Caco-2 (cell line): Measurements from ENCODE around the gene STK17A. TPM values are rescaled to one million over a fixed set of nuclear protein-coding genes. Genes with fewer than 3 reads are reported as not detected.

Experiments
- BruUV-seq: library from RNA; stranded (reverse); fragments of 400-500 nt; replicated peaks from 2 replicates; lab custom pipeline; 2021; lab: Mats Ljungman, UMichigan
- CTCF ChIA-PET: fragments of 300-600 bp; sonication (Branson Sonifier 250); formaldehyde crosslinking; loops from one replicate; lab custom pipeline; 2022; ENCODE audit warnings: antibody characterized with exemption; lab: Charles Lee
- POLR2A ChIA-PET: fragments of 300-600 bp; sonication (Branson Sonifier 250); formaldehyde crosslinking; loops from one replicate; lab custom pipeline; 2022; ENCODE audit warnings: antibody characterized with exemption; lab: Charles Lee
- DNase-seq, 2 experiments: peaks; one replicate each; pipeline versions ENCODE4 v3.0.0 to v3.0.0-alpha.2; 2020 to 2022
- H3K27me3 ChIP-seq: replicated peaks from 2 replicates; pipeline ENCODE4 v1.6.0; 2011; ENCODE audit warnings: low read length; ENCODE audit not compliant: control insufficient read depth, insufficient read depth
- H3K36me3 ChIP-seq: 2 replicates; pipeline ENCODE4 v1.5.1; 2011; ENCODE audit warnings: low read length; ENCODE audit not compliant: control insufficient read depth, insufficient read depth
- H3K4me1 ChIP-seq: fragments of 250-450 bp; sonication (Bioruptor Pico); 2 replicates; pipeline ENCODE4 v1.5.1; 2020; ENCODE audit warnings: mild to moderate bottlenecking
- H3K4me3 ChIP-seq: 2 replicates; pipeline ENCODE4 v1.5.1; 2011; ENCODE audit warnings: low read depth, mild to moderate bottlenecking, control low read depth, low read length
- H3K9me3 ChIP-seq: fragments of 250-450 bp; sonication (Bioruptor Pico); 2 replicates; pipeline ENCODE4 v1.5.1; 2020; ENCODE audit warnings: mild to moderate bottlenecking, moderate library complexity
- H3K27ac Mint-ChIP-seq: one replicate; pipeline ENCODE4 v1.8.0; 2022; ENCODE audit warnings: mixed read lengths; ENCODE audit not compliant: unreplicated experiment
- H3K27me3 Mint-ChIP-seq: one replicate; pipeline ENCODE4 v1.8.0; 2022; ENCODE audit warnings: mixed read lengths; ENCODE audit not compliant: insufficient read depth, unreplicated experiment
- H3K36me3 Mint-ChIP-seq: one replicate; pipeline ENCODE4 v1.8.0; 2022; ENCODE audit warnings: mild to moderate bottlenecking, mixed read lengths; ENCODE audit not compliant: insufficient read depth, unreplicated experiment
- H3K4me1 Mint-ChIP-seq: one replicate; pipeline ENCODE4 v1.8.0; 2022; ENCODE audit warnings: low read depth, mixed read lengths; ENCODE audit not compliant: unreplicated experiment
- H3K4me3 Mint-ChIP-seq: one replicate; pipeline ENCODE4 v1.8.0; 2022; ENCODE audit warnings: mild to moderate bottlenecking, moderate library complexity, mixed read lengths; ENCODE audit not compliant: unreplicated experiment
- H3K9me3 Mint-ChIP-seq: one replicate; pipeline ENCODE4 v1.8.0; 2022; ENCODE audit warnings: mixed read lengths; ENCODE audit not compliant: unreplicated experiment
- CTCF ChIP-seq, 2 experiments: fragments of 200-600 bp in 1 of 2; IDR thresholded peaks; 1 replicate in 1 of 2; 2 replicates in 1 of 2; pipeline versions ENCODE4 v1.5.1 to v1.8.0; 2011 to 2022; ENCODE audit warnings: antibody characterized with exemption in 1 of 2, control low read depth in 1 of 2, inconsistent platforms in 1 of 2, low read depth in 1 of 2, low read length in 1 of 2, mild to moderate bottlenecking in 1 of 2, moderate library complexity in 1 of 2; ENCODE audit not compliant: insufficient read depth in 1 of 2, severe bottlenecking in 1 of 2, unreplicated experiment in 1 of 2
- intact Hi-C: fragments of 100-400 bp; cut with micrococcal nuclease; formaldehyde crosslinking; loops from one replicate; pipeline ENCODE4 v1.10.0; 2022; ENCODE audit not compliant: unreplicated experiment
- total RNA-seq: library from RNA; stranded (reverse); gene quantifications from 2 replicates; pipeline ENCODE4 v1.2.3, GENCODE V29; 2022

The STK17A gene
- total RNA-seq, 1 experiment from 2014 or later: 19.6 TPM

- intact Hi-C loops: no loop called here
- H3K4me3 Mint-ChIP-seq: no peak overlapping the region
- CTCF ChIA-PET: no interaction called here
Observed at GRCh38 chr7:43674559-43675436, 91.9 kb downstream of the STK17A start.

More at GRCh38 chr7:43674559-43675436, 91.9 kb downstream of the STK17A start:
- no peaks in the 10 kb centered on the region for H3K4me1 ChIP-seq
- POLR2A ChIA-PET: no interaction called here
- no peak for TF ChIP-seq CTCF (IDR thresholded peaks at IDR 0.05; ENCODE audit: insufficient read depth in 1 of 2, low read depth in 1 of 2, low read length in 1 of 2, severe bottlenecking in 1 of 2, unreplicated experiment in 1 of 2)
- no peak overlapping the region for H3K27ac Mint-ChIP-seq
- no peaks in the 10 kb centered on the region for H3K27me3 ChIP-seq
- DNase-seq: no peak
- no peaks in the 10 kb centered on the region for H3K36me3 Mint-ChIP-seq
- H3K27me3 Mint-ChIP-seq: no peaks in the 10 kb centered on the region
- H3K4me1 Mint-ChIP-seq: no peaks in the 10 kb centered on the region
- no peaks in the 10 kb centered on the region for H3K36me3 ChIP-seq
- H3K9me3 Mint-ChIP-seq: no peaks in the 10 kb centered on the region
- H3K9me3 ChIP-seq: no peaks in the 10 kb centered on the region
- no TSS peak for BruUV-seq
- H3K4me3 ChIP-seq: no peak overlapping the region

Other genes starting within 250 kb of the STK17A start
- 93.4 and 94.7 TPM in 2 replicates for gene COA1, start 146.4 kb downstream of the STK17A start, total RNA-seq
- 19.1 and 27.9 TPM in 2 replicates for gene BLVRA, start 175.6 kb downstream of the STK17A start, total RNA-seq